GM18517 (cell line): ENCODE measurements around the gene MOCS1.

Experiments used
- ATAC-seq: cut with Tn5 transposase; IDR thresholded peaks from one replicate; pipeline ENCODE4 v1.9.1; 2021; ENCODE audit warnings: mild to moderate bottlenecking, moderate library complexity; ENCODE audit not compliant: unreplicated experiment

The MOCS1 gene

DNA sequence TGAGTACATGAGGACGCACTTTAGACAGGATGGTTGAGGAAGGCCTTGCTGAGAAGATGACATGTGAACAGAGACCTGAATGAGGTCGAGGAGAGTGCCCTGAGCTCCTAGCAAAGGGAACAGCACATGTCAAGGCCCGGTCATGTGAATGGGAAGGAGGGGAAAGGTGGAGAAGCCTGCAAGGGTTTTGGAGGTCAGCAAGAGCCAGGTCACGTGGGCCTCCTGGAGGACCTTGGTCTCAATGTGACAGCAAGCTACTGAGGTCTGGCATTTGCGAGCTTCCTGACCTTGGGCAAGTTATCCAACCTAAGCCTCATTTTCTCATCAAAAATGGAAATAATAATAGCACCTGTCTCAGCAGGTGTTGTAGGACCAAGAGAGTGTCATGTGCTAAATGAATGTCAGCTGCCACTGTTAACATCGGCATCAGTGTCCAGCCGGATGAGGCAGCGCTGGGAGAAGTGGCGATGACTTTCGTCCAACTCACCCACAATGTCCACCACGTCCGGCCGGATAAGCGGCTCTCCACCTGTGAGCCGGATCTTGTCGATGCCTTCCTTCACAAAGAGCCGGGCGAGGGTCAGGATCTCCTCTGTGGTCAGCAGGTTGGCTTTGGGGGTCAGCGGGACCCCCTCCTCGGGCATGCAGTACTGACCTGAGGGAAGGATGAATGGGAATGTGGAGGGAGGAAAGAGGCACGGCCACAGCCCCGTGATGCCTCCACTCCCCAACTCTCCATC, 8.9 kb downstream of the MOCS1 start:
- no peak for ATAC-seq

DNA sequence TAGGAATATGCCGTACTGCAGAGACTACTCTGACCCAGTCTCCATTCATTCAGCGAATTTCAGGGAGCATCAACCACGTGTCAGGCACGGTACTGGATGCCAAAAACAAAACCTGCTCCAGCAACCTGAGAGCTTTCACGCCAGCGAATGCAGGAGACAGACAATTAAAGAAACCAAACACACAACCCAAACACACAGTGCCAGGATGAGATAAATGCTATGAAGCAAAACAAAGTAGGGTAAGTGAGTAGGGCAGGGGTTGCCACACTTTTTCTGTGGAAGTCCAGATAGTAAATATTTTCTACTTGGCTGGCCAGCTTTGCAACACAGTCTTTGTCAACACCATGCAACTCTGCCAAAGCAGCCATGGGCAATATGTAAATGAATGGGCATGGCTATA, 10.0 kb downstream of the MOCS1 start:
- ATAC-seq: no peak

DNA sequence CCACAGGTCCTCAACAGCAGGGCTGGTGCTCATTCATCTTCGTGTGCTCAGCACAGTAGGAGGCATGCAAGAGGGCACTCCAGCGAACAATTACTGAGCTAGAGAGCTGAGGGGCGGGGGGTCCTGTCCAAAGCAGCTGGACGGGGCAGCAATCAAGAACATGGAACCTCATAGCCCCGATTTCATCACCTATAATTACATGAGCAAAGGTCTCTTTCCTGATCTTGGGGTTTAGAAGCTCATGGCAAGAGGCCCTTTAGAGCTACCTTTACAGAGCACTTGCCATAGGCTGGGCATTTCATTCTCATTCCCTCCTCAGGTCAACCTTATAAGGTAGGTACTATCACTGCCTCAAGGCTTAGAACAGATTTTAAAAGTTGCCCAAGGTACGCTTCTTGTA, 10.4 kb downstream of the MOCS1 start:
- no peak for ATAC-seq

DNA sequence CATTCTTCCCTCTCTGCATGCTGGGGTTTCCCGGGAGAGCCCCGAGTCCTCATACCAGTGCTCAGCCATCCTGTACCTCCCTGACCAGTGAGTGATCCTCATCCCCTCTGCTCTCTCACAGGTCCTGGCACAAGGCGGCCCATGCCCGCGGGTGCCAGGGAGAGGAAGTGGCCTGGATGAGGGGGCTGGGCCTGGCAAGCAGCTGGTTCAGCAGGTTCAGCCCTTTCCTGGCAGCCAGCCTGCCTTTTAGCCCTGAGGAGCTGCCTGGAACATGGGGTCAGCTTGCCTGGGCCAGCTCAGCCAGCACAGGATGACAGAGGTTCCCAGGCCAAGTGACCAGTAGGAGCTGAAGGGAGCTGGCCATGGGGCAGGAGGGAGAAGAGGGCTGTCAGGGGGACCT, 10.9 kb downstream of the MOCS1 start:
- ATAC-seq: no peak

DNA sequence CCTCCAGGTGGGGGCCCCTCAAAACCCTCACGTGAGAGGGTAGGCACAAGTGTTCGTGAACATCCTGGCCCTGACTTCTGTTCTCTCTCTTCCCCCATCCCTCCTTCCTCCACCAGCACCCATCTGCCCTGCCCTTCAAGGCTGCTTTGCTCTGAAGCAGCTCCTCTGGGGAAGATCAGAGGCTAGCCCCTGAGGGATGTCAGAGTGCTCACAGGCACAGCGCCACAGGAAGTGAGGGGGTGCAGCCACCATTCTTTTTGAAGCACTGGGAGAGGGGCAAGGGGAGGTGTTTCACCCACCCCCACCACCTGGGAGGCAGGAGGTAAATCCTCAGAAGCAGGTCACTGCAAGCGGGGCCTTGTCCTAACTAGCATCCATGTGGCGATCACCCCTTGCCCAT, 11.4 kb downstream of the MOCS1 start:
- no peak for ATAC-seq

DNA sequence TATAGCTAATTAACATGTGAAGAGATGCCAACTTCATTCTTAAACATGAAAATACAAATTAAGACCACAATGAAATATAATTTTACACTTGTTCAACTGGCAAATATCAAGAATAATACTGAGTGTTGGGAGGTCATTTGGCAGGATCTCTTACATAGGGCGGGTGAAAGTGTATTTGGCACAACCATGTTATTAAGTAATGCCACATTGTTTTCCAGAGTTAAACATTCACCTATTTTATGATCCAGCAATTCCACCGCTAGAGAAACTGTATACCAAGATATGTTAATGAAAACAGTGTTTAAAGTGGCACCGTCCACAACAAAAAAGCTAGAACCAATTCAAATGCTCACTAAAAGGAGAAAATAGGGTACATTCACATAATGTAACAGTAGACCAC, 14.1 kb downstream of the MOCS1 start:
- ATAC-seq: no peak

DNA sequence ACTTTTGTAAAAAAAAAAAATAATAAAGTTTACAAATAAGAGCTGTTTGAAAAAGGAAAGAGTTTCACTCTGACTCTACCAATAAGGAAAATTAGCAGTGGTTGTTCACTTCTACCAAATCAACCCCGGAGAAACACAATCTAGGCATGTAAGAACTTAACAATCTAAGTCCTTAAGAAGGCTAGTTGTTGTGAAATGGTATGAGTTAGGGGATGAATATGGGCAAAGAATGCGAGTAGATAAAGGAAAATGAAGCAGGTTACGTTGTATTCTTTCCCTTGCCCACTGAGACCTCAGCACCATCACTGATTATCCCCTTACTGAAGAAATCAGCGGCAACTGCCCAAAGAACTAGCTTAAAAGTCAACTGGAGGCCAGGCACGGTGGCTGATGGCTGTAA, 15.4 kb downstream of the MOCS1 start:
- no peak for ATAC-seq

DNA sequence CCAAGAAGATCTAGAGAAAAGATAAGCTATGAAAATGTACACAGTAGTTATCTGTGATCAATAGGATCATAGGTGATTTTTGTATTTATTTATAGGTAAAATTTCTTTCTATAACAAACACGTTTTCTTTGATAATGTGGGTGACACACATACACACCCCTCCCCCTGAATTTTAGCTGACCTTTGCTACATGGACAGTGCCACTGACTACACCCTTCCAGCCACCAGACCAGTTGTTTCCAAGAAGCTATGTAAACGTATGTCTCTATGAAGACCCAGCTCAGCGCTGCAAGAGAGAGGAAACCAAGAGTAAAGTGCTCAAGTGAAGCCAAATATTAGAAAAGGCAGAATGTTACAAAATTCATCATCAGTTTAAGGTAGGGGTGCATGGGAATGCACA, 16.3 kb downstream of the MOCS1 start:
- no peak for ATAC-seq

DNA sequence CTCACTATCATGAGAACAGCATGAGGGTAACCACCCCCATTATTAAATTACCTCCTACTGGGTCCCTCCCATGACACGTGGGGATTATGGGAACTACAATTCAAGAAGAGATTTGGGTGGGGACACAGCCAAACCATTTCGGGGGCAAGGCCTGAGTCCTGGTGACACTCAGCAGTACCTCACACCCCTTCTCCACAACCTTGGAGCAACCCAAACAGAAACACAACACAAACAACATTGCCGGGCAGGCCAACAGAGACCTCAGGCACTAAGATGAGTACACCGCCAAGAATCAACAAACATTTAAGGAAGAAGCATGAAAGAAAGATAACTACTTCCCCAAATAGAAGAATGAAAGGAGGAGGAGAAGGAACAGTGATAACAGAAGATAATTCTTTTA, 16.9 kb downstream of the MOCS1 start:
- no peak for ATAC-seq

DNA sequence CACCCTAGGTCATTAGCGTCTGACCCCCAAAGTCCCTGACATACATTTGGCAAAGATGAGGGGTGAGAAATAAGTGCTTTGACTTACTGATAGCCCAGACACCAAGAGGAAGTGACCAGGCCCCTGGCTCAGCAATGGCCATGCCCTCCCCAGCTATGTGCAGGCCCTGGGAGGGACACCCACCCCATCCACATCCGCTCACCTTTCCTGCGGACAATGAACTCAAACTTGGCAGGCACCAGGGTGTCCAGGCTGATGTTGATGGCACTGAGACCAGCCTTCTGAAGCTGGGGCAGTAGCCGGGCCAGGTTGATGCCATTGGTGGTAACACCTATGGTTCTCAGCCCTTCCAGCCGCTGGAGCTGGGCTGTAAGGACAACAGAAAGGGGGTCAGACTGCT, 18.4 kb downstream of the MOCS1 start:
- ATAC-seq: no peak

DNA sequence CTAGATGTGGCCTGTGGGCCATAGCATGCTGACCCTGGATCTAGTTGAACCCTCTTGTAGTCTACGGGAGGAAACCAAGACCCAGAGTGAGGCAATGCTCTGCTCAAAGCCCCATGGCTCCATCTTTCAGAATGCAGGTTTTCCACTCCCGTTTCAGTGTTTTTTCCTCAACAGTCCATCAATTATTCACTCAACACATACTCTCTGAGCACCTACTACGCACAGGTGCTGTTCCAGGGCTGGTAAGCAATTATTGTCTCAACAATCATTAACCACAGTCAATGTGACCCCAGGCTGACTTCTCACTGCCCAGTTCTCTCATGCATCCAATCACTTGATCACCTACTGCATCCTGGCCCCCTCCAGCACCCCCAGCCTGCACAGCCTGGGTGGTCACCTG, 20.0 kb downstream of the MOCS1 start:
- no peak for ATAC-seq

DNA sequence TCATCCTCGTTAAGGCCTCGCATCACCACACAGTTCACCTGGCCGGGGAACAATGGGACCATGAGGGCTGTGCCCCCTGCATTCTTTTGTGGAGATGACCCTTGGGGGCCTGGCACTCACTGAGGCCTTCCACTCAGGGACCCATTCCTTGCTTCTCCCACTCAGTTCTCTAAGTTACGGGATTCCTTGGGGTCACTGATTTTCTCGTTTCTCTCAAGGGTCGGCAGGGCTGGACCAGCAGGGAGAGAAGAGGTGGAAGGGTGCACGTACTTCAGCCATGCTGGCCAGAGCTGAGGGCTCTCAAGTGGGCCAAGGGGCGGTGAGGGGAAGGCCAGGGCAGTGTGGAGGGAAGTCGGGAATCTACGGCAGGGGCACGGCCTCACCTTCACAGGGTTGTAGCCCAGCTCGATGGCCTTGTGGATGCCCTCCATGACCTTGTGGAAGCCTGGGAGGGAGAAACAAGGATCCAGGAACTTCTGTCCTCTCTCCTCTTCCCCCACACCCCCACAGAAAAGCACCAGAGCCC, 20.8 kb downstream of the MOCS1 start:
- ATAC-seq: no peak

DNA sequence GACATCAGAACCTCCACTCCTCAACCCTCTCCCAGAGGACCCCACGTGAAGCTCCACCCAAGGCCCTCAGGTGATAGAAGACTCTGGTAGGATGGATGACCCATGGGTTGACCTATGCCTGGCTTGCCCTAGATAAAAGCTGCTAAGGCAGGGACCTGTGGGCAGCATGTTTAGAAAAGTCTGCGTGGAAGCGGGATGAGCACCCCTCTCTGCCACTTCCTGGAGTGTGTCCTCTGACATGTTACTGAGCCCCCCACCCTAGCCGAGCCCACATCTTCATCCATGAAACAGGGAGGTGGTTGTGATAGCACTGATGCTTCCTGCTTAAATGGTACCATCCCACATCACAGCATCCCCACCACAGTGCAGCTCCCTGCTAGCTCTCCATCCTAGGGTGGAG, 21.8 kb downstream of the MOCS1 start:
- no peak for ATAC-seq

DNA sequence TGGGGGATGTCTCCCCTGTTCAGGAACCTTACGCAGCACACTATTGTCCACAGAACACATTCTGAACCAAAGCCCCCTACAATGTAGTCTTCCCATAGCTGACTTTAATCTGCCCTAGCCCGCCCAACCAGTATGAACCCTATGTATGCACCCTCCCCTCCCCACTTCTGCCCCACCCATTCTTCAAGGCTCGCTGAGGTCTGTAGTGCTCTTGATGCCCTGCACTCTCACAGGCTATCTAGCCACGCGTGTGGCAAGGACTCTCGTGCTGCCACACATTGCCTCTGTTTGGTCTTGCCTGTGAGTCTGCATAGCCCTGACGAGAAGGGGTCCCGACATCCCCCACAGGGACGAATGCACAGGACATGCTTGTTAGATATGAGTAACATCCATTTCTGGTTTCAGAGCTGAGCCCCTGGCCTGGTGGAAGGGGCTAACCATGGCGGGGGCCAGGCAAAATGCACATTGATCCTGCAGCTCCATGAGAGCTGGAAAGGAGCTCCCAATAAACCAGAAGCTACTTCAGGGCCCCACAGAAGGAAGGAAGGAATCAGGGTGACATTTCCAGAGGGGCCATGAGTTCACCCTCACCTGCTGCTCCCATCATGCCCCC, 22.6 kb downstream of the MOCS1 start:
- no peak for ATAC-seq

DNA sequence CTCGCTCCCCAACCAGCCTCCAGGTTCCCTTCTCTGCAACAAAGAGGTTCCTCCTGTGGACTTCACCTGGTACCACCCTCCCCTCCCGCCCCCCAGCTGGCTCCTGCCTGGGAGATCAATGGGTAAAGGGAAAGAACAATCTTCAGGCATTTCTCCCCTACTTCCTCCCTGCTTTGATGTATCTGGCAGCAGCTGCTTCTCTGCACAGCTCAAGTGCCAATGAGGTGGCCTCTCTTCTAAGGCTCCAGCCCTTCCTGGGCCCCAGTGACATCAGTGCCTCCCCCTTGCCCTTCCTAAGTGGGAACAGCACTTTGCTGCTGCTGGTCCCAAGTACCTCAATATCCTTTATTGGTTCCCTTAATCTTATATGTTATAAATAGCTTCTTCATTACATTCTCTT, 23.5 kb downstream of the MOCS1 start:
- ATAC-seq: no peak

DNA sequence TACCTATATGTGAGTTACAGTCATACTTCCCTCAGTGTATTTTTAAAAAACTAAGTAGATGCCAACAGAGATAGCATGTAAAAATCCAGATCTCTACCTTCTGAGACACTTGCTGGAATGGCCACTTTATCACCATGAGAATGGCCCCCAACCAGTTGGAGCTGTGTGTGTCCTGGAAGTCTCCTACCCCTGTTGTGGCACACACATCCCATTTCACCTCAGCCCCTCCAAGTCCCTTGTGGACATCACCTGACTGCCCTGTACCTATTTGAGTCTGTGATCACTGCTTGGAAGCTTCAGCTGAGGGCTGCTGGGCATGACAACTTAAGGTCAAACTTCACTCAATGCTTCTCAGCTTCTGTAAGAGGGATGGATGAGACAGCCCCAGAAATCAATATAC, 24.1 kb downstream of the MOCS1 start:
- no peak for ATAC-seq

DNA sequence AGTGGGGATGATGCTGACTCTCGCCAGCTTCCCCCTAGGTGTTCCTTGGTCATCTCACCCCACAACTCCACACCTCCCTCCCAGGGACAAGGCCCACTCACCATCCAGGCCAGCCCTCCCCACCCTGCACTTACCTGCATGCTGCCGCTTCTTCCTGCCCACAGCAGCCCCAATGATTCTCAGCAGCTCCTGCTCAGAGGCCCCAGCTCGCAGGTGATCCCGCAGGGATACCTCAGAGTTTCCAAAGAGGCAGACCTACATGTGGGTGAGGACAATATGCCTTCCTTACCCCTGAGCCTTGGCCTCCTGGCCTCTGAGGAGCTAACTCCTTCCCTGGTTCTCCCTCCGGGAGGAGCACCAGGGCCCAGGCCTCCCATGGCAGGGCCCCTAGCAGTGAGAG, 24.6 kb downstream of the MOCS1 start:
- ATAC-seq: no peak

DNA sequence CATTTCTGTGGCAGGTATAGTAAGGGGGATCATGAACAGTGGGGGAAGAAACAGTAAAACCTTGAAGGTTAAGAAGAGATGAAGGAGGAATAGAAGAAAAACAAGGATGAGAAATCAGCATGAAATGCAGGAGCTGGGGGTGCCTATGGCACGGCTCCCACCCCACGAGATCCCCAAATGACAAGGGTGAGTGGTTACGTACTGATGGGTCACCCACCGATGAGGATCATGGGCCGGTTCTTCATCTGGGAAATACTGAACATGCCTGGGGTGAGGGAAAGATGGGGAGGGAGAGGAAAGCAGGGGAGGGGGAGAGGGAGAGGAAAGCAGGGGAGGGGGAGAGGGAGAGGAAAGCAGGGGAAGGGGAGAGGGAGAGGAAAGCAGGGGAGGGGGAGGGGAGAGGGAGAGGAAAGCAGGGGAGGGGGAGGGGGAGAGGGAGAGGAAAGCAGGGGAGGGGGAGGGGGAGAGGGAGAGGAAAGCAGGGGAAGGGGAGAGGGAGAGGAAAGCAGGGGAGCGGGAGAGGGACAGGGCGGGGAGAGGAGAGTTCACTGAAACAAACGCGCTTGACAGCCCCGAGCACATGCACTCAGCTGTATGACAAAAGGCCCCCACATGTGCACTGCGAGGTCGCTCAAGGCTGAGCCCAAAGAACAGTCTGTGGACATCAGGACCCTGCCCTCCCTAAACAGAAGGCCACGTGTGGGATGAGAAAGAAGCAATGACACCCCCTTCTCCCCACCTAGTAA, 25.3 kb downstream of the MOCS1 start:
- no peak for ATAC-seq

DNA sequence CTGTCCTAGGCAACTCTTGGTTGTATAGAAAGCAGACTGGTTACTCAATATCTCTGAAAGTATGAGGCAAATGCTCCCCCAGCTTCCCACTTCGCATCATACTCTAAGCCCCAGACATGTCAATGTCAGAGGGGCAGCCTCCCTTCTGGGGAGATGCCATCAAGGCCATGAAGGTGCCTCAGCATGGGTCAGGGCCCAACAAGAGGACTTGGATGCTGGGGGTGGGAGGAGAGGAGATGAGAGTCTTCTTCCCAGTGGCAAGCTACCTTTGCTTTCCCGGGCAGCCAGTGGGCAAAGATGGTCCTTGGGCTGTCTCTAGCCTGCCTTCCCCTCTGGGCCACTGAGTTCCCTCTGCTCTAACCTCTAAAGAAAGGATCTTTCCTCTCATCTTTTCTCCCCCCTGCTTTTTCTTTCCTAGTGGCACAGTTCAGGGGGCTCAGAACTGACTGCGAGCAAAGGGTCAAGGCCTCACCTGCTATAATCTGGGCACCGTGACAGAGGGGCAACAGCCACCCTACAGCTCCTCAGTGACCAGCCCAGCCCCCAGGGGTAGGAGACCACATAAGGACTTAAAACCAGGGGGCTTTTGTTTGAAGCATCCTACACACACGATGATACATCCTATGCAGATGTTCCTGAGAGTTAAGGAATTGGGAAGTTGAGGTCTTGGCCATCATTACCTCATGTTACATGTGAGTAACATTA, 26.2 kb downstream of the MOCS1 start:
- ATAC-seq: no peak

DNA sequence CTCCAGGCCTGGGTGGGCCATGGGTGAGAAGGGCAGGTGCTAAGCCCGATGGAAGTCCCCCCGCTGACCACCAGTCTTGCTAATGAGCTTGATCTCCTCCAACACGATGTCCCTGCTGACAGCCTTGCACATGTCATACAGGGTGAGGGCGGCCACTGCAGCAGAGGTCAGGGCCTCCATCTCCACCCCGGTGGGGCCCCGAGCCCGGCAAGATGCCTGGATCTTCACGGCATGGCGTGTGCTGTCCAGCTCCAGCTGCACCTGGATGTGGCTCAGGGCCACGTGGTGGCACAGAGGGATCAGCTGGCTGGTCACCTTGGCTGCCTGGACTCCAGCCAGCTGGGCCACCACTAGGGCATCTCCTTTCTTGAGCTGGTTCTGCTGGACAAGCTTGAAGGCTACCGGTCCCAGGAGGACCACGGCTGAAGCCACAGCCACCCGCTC, 27.9 kb downstream of the MOCS1 start:
- no peak for ATAC-seq

DNA sequence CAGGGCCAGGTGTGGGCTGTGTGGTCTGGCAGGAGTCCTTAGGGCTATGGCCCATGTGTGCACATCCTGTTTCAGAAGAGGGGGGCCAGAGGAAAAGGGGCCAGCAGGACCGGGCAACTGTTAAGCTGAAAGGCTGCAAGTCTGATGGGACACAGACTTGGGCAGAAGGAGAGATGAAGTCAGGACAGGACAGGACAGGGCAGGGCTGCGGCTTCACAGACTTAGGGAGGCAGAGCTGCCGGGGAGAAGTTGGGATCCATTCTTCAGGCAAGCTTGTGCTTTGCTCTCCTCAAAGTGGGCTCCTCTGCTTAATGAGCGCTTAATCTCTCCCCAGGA, 28.7 kb downstream of the MOCS1 start:
- ATAC-seq: no peak
